ENCODE data around the gene GOPC.

GOPC gene

DNA sequence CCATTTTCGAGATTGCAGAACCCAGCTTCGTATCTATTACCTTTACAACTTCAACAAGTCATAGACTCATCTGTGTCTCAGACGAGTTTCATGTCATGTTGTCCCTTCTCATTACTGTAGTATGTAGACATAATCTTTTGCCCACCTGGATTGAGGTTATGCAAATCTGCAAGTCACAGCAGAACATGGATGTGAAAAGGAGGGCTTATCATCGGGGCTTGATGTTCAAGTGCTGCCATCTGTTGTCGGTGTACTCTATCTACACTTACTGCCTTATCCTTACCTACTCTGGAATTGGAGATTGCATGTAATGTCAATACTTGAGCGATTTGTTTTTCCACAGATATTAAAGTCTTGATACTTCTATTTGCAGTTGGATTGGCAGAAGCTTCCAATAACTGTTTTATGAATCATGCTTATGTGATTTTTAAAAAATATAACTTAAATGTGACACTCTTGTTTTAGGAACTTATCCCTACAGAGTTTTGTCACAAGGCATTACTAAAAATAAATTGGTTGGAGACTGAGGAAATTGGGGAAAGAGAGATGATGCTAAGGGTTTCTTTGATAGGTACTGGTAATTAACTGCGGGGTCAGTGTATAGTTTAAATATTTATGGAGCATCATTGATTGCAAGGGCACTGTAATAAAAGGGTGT lies 3.0 kb upstream of the GOPC start:
- TF ChIP-seq, protein P1, sequence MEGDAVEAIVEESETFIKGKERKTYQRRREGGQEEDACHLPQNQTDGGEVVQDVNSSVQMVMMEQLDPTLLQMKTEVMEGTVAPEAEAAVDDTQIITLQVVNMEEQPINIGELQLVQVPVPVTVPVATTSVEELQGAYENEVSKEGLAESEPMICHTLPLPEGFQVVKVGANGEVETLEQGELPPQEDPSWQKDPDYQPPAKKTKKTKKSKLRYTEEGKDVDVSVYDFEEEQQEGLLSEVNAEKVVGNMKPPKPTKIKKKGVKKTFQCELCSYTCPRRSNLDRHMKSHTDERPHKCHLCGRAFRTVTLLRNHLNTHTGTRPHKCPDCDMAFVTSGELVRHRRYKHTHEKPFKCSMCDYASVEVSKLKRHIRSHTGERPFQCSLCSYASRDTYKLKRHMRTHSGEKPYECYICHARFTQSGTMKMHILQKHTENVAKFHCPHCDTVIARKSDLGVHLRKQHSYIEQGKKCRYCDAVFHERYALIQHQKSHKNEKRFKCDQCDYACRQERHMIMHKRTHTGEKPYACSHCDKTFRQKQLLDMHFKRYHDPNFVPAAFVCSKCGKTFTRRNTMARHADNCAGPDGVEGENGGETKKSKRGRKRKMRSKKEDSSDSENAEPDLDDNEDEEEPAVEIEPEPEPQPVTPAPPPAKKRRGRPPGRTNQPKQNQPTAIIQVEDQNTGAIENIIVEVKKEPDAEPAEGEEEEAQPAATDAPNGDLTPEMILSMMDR (IDR thresholded peaks at IDR 0.05; ENCODE audit: low read depth, low read length) = peak; percentile 78
- peak; percentile 87 to 90 for DNase-seq (ENCODE audit: low read depth in 2 of 2)
- H3K4me3 ChIP-seq (replicated peaks in 1 of 2; ENCODE audit: low read depth in 2 of 2, low read length in 2 of 2) = no peak overlapping the region

- no peak overlapping the region for H3K4me3 ChIP-seq (replicated peaks in 1 of 2; ENCODE audit: low read depth in 2 of 2, low read length in 2 of 2)
- no peak for DNase-seq (ENCODE audit: low read depth in 2 of 2)
- TF ChIP-seq, protein P1 (IDR thresholded peaks at IDR 0.05; ENCODE audit: low read depth, low read length) = no peak
Observed at GRCh38 chr6:117603821-117604220, 1.5 kb upstream of the GOPC start.

- TF ChIP-seq, protein P1 (IDR thresholded peaks at IDR 0.05; ENCODE audit: low read depth, low read length) = no peak
- peak overlapping the region; percentile 76 to 87 for H3K4me3 ChIP-seq (replicated peaks in 1 of 2; ENCODE audit: low read depth in 2 of 2, low read length in 2 of 2)
- DNase-seq (ENCODE audit: low read depth in 2 of 2) = no peak
Observed at GRCh38 chr6:117602899-117603588, 733 bp upstream of the GOPC start.

DNA sequence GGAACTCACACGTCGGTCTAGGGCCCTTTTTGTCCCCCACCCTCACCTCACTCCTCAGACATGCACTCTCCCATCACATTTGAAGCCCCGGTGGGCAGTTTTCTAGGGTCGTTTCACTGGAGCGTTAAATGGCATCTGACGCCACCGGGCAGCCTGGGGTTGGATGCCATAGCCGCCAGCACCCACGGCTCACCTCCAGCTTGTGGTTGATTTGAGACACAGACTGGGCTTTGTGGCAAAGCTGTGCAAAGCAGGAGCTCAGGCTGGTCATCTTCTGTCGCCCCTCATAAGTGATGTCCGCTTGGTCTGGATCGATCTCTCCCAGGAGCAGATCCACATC lies 530 bp downstream of the GOPC start:
- peak overlapping the region; percentile 76 to 87 for H3K4me3 ChIP-seq (replicated peaks in 1 of 2; ENCODE audit: low read depth in 2 of 2, low read length in 2 of 2)
- TF ChIP-seq, protein P1 (IDR thresholded peaks at IDR 0.05; ENCODE audit: low read depth, low read length) = no peak
- DNase-seq (ENCODE audit: low read depth in 2 of 2) = no peak

GRCh38 chr6:117600008-117600743 lies 2.1 kb downstream of the GOPC start:
- peak in 1 of 2 donors; percentile 44 for DNase-seq (ENCODE audit: low read depth in 2 of 2)
- TF ChIP-seq, protein P1 (IDR thresholded peaks at IDR 0.05; ENCODE audit: low read depth, low read length) = no peak
- H3K4me3 ChIP-seq (replicated peaks in 1 of 2; ENCODE audit: low read depth in 2 of 2, low read length in 2 of 2) = peak overlapping the region in 1 of 2 donors; percentile 76

DNA sequence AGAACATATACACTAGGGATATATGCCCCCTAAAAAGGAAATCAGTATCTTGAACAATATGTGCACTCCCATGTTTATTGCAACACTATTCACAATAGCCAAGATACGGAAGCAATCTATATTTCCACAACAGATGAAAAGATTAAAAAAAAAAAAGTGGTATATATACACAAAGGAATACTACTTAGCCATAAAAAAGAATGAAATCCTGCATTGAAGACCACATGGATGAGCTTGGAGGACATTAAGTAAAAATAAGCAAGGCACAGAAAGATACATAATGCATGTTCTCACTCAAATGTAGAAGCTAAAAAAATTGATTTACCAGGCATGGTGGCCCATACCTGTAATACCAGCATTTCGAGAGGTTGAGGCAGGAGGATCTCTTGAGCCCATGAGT lies 4.6 kb downstream of the GOPC start:
- H3K4me3 ChIP-seq (replicated peaks in 1 of 2; ENCODE audit: low read depth in 2 of 2, low read length in 2 of 2) = no peak overlapping the region
- TF ChIP-seq, protein P1 (IDR thresholded peaks at IDR 0.05; ENCODE audit: low read depth, low read length) = no peak
- DNase-seq (ENCODE audit: low read depth in 2 of 2) = no peak
